GM12878 (cell line): ENCODE data around the gene ARHGAP26. TPM values are rescaled to one million over a fixed set of nuclear protein-coding genes. Genes with fewer than 3 reads are reported as not detected.

Source experiments
- ATAC-seq: fragments of 200-7000 bp; cut with Tn5 transposase; 3 replicates; pipeline ENCODE4 v1.9.1; 2020; ENCODE audit warnings: mild to moderate bottlenecking, moderate library complexity
- BruUV-seq: library from RNA; stranded (reverse); fragments of 400-500 nt; replicated peaks from 2 replicates; lab custom pipeline; 2021; lab: Mats Ljungman, UMichigan
- CTCF ChIA-PET: fragments of 300-600 bp; sonication (Branson Sonifier 250); formaldehyde crosslinking; extraction: SDS; loops from one replicate; lab custom pipeline; 2021; ENCODE audit warnings: inconsistent platforms; lab: Yijun Ruan, JAX
- POLR2A ChIA-PET: fragments of 350-600 bp; formaldehyde crosslinking; extraction: SDS; loops from one replicate; lab custom pipeline; 2021; ENCODE audit warnings: inconsistent platforms; lab: Charles Lee
- RAD21 ChIA-PET: fragments of 300-600 bp; sonication (Branson Sonifier 250); formaldehyde crosslinking; loops from one replicate; lab custom pipeline; 2023; ENCODE audit warnings: antibody characterized with exemption; ENCODE audit not compliant: unreplicated experiment; lab: Charles Lee
- SMC1A ChIA-PET: fragments of 300-600 bp; sonication (Branson Sonifier 250); formaldehyde crosslinking; loops from one replicate; lab custom pipeline; 2023; ENCODE audit not compliant: unreplicated experiment, uncharacterized antibody; lab: Charles Lee
- DNase-seq: peaks from one replicate; pipeline ENCODE4 v3.0.0-alpha.2; 2011; ENCODE audit warnings: low read depth, low spot score
- FAIRE-seq: peaks from 3 replicates; lab custom pipeline; 2011; peaks lifted over from hg19 to GRCh38; lab: Jason Lieb, UNC
- H2AFZ ChIP-seq: 2 replicates; pipeline ENCODE4 v1.6.0; 2011; ENCODE audit warnings: low read depth, low read length, control low read depth; ENCODE audit not compliant: control insufficient read depth
- H3K27ac ChIP-seq: 2 replicates; pipeline ENCODE4 v1.5.1; 2011; ENCODE audit warnings: control low read depth; ENCODE audit not compliant: control insufficient read depth, insufficient read depth
- H3K27me3 ChIP-seq, 2 experiments: replicated peaks in 1 of 2; 2 replicates each; pipeline versions ENCODE4 v1.6.0 to v1.6.1; 2011; ENCODE audit warnings: low read length in 1 of 2; ENCODE audit not compliant: control insufficient read depth in 2 of 2, insufficient read depth in 2 of 2
- H3K36me3 ChIP-seq, 2 experiments: 2 replicates each; pipeline ENCODE4 v1.5.1; 2011; ENCODE audit warnings: low read length in 1 of 2; ENCODE audit not compliant: control insufficient read depth in 2 of 2, insufficient read depth in 2 of 2
- H3K4me1 ChIP-seq: 2 replicates; pipeline ENCODE4 v1.6.1; 2011; ENCODE audit warnings: mild to moderate bottlenecking, low read length, moderate library complexity, mixed read lengths; ENCODE audit not compliant: control insufficient read depth, insufficient read depth
- H3K4me2 ChIP-seq: 2 replicates; pipeline ENCODE4 v1.6.0; 2011; ENCODE audit warnings: control low read depth; ENCODE audit not compliant: control insufficient read depth, insufficient read depth
- H3K4me3 ChIP-seq: fragments of 200-600 bp; sonication (generic); 2 replicates; pipeline ENCODE4 v1.5.1; 2016
- H3K79me2 ChIP-seq: 2 replicates; pipeline ENCODE4 v1.6.0; 2011; ENCODE audit warnings: low read length; ENCODE audit not compliant: control insufficient read depth, insufficient read depth
- H3K9ac ChIP-seq: 2 replicates; pipeline ENCODE4 v1.8.0; 2011; ENCODE audit warnings: low read length, control low read depth, mixed read lengths; ENCODE audit not compliant: control insufficient read depth, insufficient read depth
- H3K9me3 ChIP-seq: replicated peaks from 3 replicates; pipeline ENCODE4 v1.5.1; 2011; ENCODE audit warnings: mild to moderate bottlenecking, low read length; ENCODE audit not compliant: control insufficient read depth, insufficient read depth
- H4K20me1 ChIP-seq: 2 replicates; pipeline ENCODE4 v1.6.0; 2011; ENCODE audit not compliant: control insufficient read depth, insufficient read depth
- BCL11A ChIP-seq: IDR thresholded peaks from 2 replicates; pipeline ENCODE4 v1.6.1; 2011; ENCODE audit warnings: low read depth, low read length
- CUX1 ChIP-seq: IDR thresholded peaks from 2 replicates; pipeline ENCODE4 v1.6.1; 2012; ENCODE audit warnings: improper control_type of control experiment, low read depth, low read length; ENCODE audit not compliant: insufficient replicate concordance
- FOXK2 ChIP-seq: fragments of 450-650 bp; IDR thresholded peaks from 2 replicates; pipeline ENCODE4 v1.6.1; 2017; ENCODE audit warnings: mild to moderate bottlenecking, moderate library complexity
- MEF2B ChIP-seq: fragments of 450-650 bp; IDR thresholded peaks from 2 replicates; pipeline ENCODE4 v1.6.1; 2018; ENCODE audit warnings: mild to moderate bottlenecking, moderate library complexity; ENCODE audit not compliant: partially characterized antibody, poor library complexity, severe bottlenecking
- NBN ChIP-seq: fragments of 450-650 bp; IDR thresholded peaks from 2 replicates; pipeline ENCODE4 v1.6.1; 2016
- STAT3 ChIP-seq: IDR thresholded peaks from 2 replicates; pipeline ENCODE4 v1.6.1; 2011; ENCODE audit warnings: low read depth, low read length, improper control_type of control experiment
- ZNF274 ChIP-seq: IDR thresholded peaks from one replicate; pipeline ENCODE4 v1.8.0; 2011; ENCODE audit not compliant: insufficient read length, insufficient read depth
- WGBS: methylation state at CpG from one replicate; pipeline ENCODE4 v1.1.6; 2016; ENCODE audit warnings: low lambda C conversion rate; ENCODE audit not compliant: insufficient replicate concordance, insufficient coverage; ENCODE audit errors: missing lambda C conversion rate; 5-methylcytosine and 5-hydroxymethylcytosine counted together
- in situ Hi-C: fragments of 300-500 bp; cut with MboI; formaldehyde crosslinking; loops from 9 replicates; pipeline ENCODE4 v1.14.3; 2018; ENCODE audit warnings: mixed read lengths
- intact Hi-C: fragments of 100-400 bp; cut with micrococcal nuclease; formaldehyde crosslinking; loops from one replicate; pipeline ENCODE4 v1.14.2; 2022; ENCODE audit not compliant: unreplicated experiment
- polyA plus RNA-seq, 11 experiments: library from polyadenylated mRNA; depleted of rRNA in 4 of 11; unstranded in 6 of 11; stranded (reverse) in 5 of 11; fragments of >200 nt; fragmentation: Nextera tagmentation in 4 of 11; fragmentation: Illumina TruSeq in 1 of 11; extraction: Ambion mirVana in 4 of 11; extraction: Trizol in 1 of 11; gene quantifications; 1 replicate in 1 of 11; 2 replicates in 10 of 11; pipeline versions ENCODE4 v1.2.1 to v1.2.3, GENCODE V29; 2011 to 2016; ENCODE audit warnings: inconsistent platforms in 2 of 11, missing spikeins in 2 of 11, low read depth in 1 of 11
- total RNA-seq, 4 experiments: library from RNA; depleted of rRNA in 3 of 4; stranded (reverse); fragments of >200 nt in 3 of 4; fragmentation: Illumina TruSeq in 1 of 4; extraction: Trizol in 1 of 4; gene quantifications; 2 replicates each; pipeline versions ENCODE4 v1.2.1 to v1.2.3, GENCODE V29; 2013 to 2021
- TF ChIP-seq, protein P1 (sequence below): fragments of 450-650 bp; IDR thresholded peaks from 2 replicates; pipeline ENCODE4 v1.6.1; 2016; ENCODE audit warnings: mild to moderate bottlenecking
- TF ChIP-seq, protein P2 (sequence below): IDR thresholded peaks from 2 replicates; pipeline ENCODE4 v1.6.1; 2011; ENCODE audit warnings: borderline replicate concordance, low read depth, mild to moderate bottlenecking, moderate library complexity, mixed read lengths, low read length; ENCODE audit not compliant: insufficient read depth; ENCODE audit errors: extremely low read length
- TF ChIP-seq, protein P3 (sequence below): fragments of 450-650 bp; conservative IDR thresholded peaks from 2 replicates; pipeline ENCODE4 v1.6.1; 2017; ENCODE audit warnings: mild to moderate bottlenecking, moderate library complexity
- TF ChIP-seq, protein P4 (sequence below): IDR thresholded peaks from 2 replicates; pipeline ENCODE4 v1.6.1; 2012; ENCODE audit warnings: low read depth, low read length, improper control_type of control experiment

Gene ARHGAP26
- total and polyA plus RNA-seq, 10 of the 15 experiments (the other 5 are each of a cell fraction or from before 2014, with no cell fraction given): 9.4 to 41.5 (median 19.3) TPM

DNA sequence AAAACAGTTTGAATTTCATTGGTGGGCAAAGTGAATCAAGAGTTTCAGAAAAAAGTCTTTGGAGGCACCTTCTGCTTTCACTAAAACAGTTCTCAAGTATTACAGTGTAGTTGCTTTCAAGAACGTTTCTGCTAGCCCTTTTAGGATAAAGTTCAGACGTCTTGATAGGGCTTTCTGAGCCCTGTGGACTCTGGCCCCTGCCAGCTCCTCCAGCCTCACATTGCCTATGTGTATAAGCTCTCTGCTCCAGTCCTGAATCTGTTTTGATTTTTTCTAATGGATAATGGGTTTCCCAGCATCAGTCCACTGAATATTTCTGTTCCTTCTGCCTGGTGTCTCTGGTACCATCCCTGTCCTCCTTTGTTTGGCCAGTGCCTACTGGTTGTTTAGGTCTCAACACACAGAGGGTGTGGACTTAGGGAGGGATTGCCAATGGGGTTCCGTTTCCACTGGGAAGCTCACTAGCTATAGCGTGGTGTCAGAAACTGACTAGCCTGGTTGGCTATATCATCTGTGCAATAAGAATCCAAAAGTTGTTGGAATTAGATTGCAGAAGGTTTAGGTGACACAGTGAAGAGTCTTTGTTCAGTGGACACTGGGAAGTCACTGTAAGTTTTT lies 26.4 kb downstream of the ARHGAP26 start:
- Histone ChIP-seq H3K4me1 (peaks cover 13% of the 10 kb centered on the region), H3K27ac (no peak overlapping the region), H3K27me3 (no peaks in the 10 kb centered on the region), H4K20me1 (no peaks in the 10 kb centered on the region), H3K9ac (no peak overlapping the region), H3K36me3 (no peaks in the 10 kb centered on the region), H3K79me2 (no peaks in the 10 kb centered on the region), H3K4me2 (no peak overlapping the region), H3K4me3 (no peak overlapping the region), H3K9me3 (no peaks in the 10 kb centered on the region), H2AFZ (no peak overlapping the region)
- BruUV-seq: no TSS peak
- SMC1A ChIA-PET: interaction anchor here (0.9 to 1.5 kb wide), 2 partner anchors 79 to 200 kb away, joined by 3 to 5 read pairs; no protein-coding TSS in a partner anchor
- in situ Hi-C loops (no loop called here), intact Hi-C loops (no loop called here)
- POLR2A ChIA-PET: no interaction called here
- CTCF ChIA-PET: interaction anchor here (1.0 to 2.3 kb wide), 3 partner anchors 26 to 49 kb away, joined by 3 to 9 read pairs (median 5); partner anchors contain the start of gene ARHGAP26
- ATAC-seq: no peak
- RAD21 ChIA-PET: no interaction called here
- no peak for FAIRE-seq
- no peak for DNase-seq
- 57% methylated on average over 4 of the region's 4 CpGs for WGBS
- no peak for TF ChIP-seq FOXK2
- TF ChIP-seq, protein P1, sequence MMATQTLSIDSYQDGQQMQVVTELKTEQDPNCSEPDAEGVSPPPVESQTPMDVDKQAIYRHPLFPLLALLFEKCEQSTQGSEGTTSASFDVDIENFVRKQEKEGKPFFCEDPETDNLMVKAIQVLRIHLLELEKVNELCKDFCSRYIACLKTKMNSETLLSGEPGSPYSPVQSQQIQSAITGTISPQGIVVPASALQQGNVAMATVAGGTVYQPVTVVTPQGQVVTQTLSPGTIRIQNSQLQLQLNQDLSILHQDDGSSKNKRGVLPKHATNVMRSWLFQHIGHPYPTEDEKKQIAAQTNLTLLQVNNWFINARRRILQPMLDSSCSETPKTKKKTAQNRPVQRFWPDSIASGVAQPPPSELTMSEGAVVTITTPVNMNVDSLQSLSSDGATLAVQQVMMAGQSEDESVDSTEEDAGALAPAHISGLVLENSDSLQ: no peak
- TF ChIP-seq ZNF274: no peak
- TF ChIP-seq STAT3: no peak
- TF ChIP-seq BCL11A: no peak
- TF ChIP-seq, protein P2, sequence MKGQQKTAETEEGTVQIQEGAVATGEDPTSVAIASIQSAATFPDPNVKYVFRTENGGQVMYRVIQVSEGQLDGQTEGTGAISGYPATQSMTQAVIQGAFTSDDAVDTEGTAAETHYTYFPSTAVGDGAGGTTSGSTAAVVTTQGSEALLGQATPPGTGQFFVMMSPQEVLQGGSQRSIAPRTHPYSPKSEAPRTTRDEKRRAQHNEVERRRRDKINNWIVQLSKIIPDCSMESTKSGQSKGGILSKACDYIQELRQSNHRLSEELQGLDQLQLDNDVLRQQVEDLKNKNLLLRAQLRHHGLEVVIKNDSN: no peak
- no peak for TF ChIP-seq CUX1
- no peak for TF ChIP-seq NBN
- TF ChIP-seq, protein P3, sequence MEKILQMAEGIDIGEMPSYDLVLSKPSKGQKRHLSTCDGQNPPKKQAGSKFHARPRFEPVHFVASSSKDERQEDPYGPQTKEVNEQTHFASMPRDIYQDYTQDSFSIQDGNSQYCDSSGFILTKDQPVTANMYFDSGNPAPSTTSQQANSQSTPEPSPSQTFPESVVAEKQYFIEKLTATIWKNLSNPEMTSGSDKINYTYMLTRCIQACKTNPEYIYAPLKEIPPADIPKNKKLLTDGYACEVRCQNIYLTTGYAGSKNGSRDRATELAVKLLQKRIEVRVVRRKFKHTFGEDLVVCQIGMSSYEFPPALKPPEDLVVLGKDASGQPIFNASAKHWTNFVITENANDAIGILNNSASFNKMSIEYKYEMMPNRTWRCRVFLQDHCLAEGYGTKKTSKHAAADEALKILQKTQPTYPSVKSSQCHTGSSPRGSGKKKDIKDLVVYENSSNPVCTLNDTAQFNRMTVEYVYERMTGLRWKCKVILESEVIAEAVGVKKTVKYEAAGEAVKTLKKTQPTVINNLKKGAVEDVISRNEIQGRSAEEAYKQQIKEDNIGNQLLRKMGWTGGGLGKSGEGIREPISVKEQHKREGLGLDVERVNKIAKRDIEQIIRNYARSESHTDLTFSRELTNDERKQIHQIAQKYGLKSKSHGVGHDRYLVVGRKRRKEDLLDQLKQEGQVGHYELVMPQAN: no peak
- TF ChIP-seq, protein P4, sequence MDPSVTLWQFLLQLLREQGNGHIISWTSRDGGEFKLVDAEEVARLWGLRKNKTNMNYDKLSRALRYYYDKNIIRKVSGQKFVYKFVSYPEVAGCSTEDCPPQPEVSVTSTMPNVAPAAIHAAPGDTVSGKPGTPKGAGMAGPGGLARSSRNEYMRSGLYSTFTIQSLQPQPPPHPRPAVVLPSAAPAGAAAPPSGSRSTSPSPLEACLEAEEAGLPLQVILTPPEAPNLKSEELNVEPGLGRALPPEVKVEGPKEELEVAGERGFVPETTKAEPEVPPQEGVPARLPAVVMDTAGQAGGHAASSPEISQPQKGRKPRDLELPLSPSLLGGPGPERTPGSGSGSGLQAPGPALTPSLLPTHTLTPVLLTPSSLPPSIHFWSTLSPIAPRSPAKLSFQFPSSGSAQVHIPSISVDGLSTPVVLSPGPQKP: no peak
- TF ChIP-seq MEF2B: no peak
